Glutamatergic neuron (in vitro differentiated cells): ENCODE measurements around the gene POLD1. TPM values are rescaled to one million over a fixed set of nuclear protein-coding genes. Genes with fewer than 3 reads are reported as not detected.

Experiments
- DNase-seq: peaks from one replicate; pipeline ENCODE4 v3.0.0; 2022
- H3K27ac Mint-ChIP-seq: one replicate; pipeline ENCODE4 v1.8.0; 2020; ENCODE audit warnings: mild to moderate bottlenecking, mixed read lengths, inconsistent platforms; ENCODE audit not compliant: unreplicated experiment
- H3K27me3 Mint-ChIP-seq: one replicate; pipeline ENCODE4 v1.8.0; 2020; ENCODE audit warnings: mild to moderate bottlenecking, moderate library complexity, mixed read lengths, inconsistent platforms; ENCODE audit not compliant: unreplicated experiment
- H3K36me3 Mint-ChIP-seq: one replicate; pipeline ENCODE4 v1.8.0; 2020; ENCODE audit warnings: mild to moderate bottlenecking, mixed read lengths, inconsistent platforms; ENCODE audit not compliant: unreplicated experiment
- H3K4me1 Mint-ChIP-seq: one replicate; pipeline ENCODE4 v1.8.0; 2020; ENCODE audit warnings: mild to moderate bottlenecking, low read depth, mixed read lengths, inconsistent platforms; ENCODE audit not compliant: unreplicated experiment
- H3K4me3 Mint-ChIP-seq: one replicate; pipeline ENCODE4 v1.8.0; 2020; ENCODE audit warnings: mild to moderate bottlenecking, mixed read lengths, inconsistent platforms; ENCODE audit not compliant: unreplicated experiment
- H3K9me3 Mint-ChIP-seq: one replicate; pipeline ENCODE4 v1.8.0; 2020; ENCODE audit warnings: mild to moderate bottlenecking, moderate library complexity, mixed read lengths, inconsistent platforms; ENCODE audit not compliant: unreplicated experiment
- total RNA-seq: library from RNA; stranded (reverse); fragmentation: NEBNext Ultra II Directional; extraction: Animal tissue kit (Norgen Biotek cat#: 25700); gene quantifications from one replicate; pipeline ENCODE4 v1.2.1, GENCODE V29; 2021; ENCODE audit not compliant: unreplicated experiment
- TF ChIP-seq, protein P1 (sequence below): fragments of 200-600 bp; sonication (generic); IDR thresholded peaks from one replicate; pipeline ENCODE4 v1.5.0; 2021; ENCODE audit not compliant: partially characterized antibody, unreplicated experiment

Gene POLD1
- total RNA-seq, 1 donor from 2014 or later, result 38.9 TPM

- H3K9me3 Mint-ChIP-seq, result peaks cover 2% of the 10 kb centered on the region
- H3K27ac Mint-ChIP-seq, result no peak overlapping the region
- no peak overlapping the region for H3K4me3 Mint-ChIP-seq
- no peaks in the 10 kb centered on the region for H3K4me1 Mint-ChIP-seq
- TF ChIP-seq, protein P1, sequence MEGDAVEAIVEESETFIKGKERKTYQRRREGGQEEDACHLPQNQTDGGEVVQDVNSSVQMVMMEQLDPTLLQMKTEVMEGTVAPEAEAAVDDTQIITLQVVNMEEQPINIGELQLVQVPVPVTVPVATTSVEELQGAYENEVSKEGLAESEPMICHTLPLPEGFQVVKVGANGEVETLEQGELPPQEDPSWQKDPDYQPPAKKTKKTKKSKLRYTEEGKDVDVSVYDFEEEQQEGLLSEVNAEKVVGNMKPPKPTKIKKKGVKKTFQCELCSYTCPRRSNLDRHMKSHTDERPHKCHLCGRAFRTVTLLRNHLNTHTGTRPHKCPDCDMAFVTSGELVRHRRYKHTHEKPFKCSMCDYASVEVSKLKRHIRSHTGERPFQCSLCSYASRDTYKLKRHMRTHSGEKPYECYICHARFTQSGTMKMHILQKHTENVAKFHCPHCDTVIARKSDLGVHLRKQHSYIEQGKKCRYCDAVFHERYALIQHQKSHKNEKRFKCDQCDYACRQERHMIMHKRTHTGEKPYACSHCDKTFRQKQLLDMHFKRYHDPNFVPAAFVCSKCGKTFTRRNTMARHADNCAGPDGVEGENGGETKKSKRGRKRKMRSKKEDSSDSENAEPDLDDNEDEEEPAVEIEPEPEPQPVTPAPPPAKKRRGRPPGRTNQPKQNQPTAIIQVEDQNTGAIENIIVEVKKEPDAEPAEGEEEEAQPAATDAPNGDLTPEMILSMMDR, result no peak
- H3K27me3 Mint-ChIP-seq, result peaks cover 4% of the 10 kb centered on the region
- DNase-seq, result no peak
- H3K36me3 Mint-ChIP-seq, result peaks cover 10% of the 10 kb centered on the region
Measured at GRCh38 chr19:50449236-50449899, 65.2 kb downstream of the POLD1 start.

DNA sequence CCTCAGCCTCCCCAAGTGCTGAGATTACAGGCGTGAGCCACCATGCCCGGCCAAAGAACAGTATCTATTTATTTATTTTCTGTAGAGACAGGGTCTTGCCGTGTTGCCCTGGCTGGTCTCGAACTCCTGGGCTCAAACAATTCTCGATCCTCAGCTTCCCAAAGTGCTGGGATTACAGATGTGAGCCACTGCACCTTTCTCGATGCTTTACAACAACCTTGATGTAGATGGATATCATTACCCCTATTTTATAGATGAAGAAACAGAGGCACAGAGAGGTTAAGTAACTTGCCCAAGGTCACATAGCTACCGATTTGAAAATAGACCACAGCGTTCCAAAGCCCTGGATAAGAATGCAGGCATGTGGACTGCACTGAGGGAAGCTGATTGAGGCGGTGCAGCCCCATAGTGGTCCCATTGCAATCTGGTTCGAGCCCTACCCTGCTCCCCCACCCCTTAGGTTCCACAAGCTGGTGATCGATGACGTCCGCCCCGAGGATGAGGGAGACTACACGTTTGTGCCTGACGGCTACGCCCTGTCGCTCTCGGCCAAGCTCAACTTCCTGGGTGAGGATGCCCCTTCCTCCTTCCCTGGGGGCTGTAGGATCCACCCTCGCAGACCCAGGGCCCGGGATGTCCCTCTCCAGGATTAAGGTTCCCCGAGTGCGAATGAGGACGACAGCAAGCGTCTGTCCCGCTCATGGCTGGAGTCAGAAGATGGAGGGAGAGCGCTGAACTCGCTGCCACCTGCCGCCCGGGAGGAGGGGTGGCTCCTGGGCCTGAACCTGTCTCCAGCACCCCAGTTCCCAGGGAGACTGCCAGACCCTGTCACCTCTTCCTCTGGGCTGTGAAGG lies 66.4 kb downstream of the POLD1 start:
- no peak overlapping the region for H3K27ac Mint-ChIP-seq
- TF ChIP-seq, protein P1, result no peak
- peaks cover 4% of the 10 kb centered on the region for H3K27me3 Mint-ChIP-seq
- H3K4me1 Mint-ChIP-seq, result no peaks in the 10 kb centered on the region
- peaks cover 10% of the 10 kb centered on the region for H3K36me3 Mint-ChIP-seq
- DNase-seq, result no peak
- peaks cover 4% of the 10 kb centered on the region for H3K9me3 Mint-ChIP-seq
- no peak overlapping the region for H3K4me3 Mint-ChIP-seq

DNA sequence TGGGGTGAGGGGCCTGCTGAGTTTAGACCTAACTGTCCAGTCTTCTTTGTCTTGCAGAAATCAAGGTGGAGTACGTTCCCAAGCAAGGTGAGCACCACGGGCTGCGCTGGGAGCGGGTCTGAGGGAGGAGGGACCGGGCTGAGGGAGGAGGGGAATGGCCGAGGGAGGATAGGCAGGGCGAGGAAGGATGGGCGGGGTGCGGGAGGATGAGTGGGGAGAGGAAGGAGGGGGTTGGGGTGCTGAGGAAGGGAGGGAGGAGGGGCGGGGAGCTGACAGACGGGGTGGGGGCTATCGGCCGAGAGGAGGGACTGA lies 67.0 kb downstream of the POLD1 start:
- H3K9me3 Mint-ChIP-seq, result peaks cover 10% of the 10 kb centered on the region
- peaks cover 8% of the 10 kb centered on the region for H3K27me3 Mint-ChIP-seq
- H3K27ac Mint-ChIP-seq, result no peak overlapping the region
- H3K4me1 Mint-ChIP-seq, result no peaks in the 10 kb centered on the region
- TF ChIP-seq, protein P1, result no peak
- no peak overlapping the region for H3K4me3 Mint-ChIP-seq
- DNase-seq, result no peak
- H3K36me3 Mint-ChIP-seq, result peaks cover 15% of the 10 kb centered on the region

DNA sequence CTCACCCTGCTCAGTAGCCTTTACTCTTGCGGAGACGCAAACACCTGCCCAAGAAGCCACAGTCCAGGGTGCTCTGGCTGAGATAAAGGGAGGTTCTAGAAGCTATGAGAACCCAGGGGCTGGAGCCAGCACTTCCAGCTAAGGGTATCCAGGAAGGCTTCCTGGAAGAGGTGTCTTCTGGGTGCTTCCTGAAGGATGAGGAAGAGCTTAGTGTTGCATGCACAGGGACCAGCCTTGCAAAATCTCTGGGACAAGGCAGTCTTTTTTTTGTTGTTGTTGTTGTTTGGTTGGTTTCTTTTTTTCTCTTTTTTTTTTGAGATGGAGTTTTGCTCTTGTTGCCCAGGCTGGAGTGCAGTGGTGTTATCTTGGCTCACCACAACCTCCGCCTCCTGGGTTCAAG lies 69.1 kb downstream of the POLD1 start:
- Mint-ChIP-seq H3K36me3 (peaks cover 13% of the 10 kb centered on the region), H3K4me3 (no peak overlapping the region), H3K9me3 (peaks cover 12% of the 10 kb centered on the region), H3K4me1 (no peaks in the 10 kb centered on the region), H3K27ac (no peak overlapping the region), H3K27me3 (peaks cover 14% of the 10 kb centered on the region)
- TF ChIP-seq, protein P1, result no peak
- no peak for DNase-seq

DNA sequence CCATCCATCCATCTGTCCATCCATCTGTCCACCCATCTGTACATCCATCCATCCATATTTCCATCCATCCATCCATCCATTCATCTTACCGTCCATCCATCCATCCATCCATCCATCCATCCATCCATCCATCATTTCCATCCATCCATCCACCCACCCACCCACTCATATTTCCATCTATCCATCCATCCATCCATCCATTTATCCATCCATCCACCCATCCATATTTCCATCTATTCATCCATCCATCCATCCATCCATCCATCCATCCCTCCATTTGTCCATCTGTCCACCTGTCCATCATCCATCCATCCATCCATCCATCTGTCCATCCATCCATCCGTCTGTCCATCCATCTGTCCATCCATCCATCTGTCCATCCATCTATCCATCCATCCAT lies 71.8 kb downstream of the POLD1 start:
- Mint-ChIP-seq H3K4me1 (no peaks in the 10 kb centered on the region), H3K27me3 (peaks cover 12% of the 10 kb centered on the region), H3K4me3 (no peak overlapping the region), H3K27ac (no peak overlapping the region), H3K36me3 (peaks cover 12% of the 10 kb centered on the region), H3K9me3 (peaks cover 12% of the 10 kb centered on the region)
- DNase-seq, result no peak
- TF ChIP-seq, protein P1, result no peak
